AG04449 (cell line): Measurements from ENCODE around the gene PMEPA1.

ENCODE experiments used
- CTCF ChIA-PET: fragments of 350-600 bp; formaldehyde crosslinking; extraction: SDS; loops from one replicate; lab custom pipeline; 2021; ENCODE audit warnings: antibody characterized with exemption; lab: Yijun Ruan, JAX
- POLR2A ChIA-PET: fragments of 400-600, 350-600 bp; formaldehyde crosslinking; extraction: SDS; loops from one replicate; lab custom pipeline; 2020; ENCODE audit warnings: antibody characterized with exemption, inconsistent platforms; lab: Yijun Ruan, JAX
- DNase-seq: peaks from one replicate; pipeline ENCODE4 v3.0.0-alpha.2; 2010; ENCODE audit warnings: low read depth, low spot score
- H3K4me3 ChIP-seq: 2 replicates; pipeline ENCODE4 v1.5.1; 2011; ENCODE audit warnings: low read depth, mild to moderate bottlenecking, control low read depth, low read length
- TF ChIP-seq, protein P1 (sequence below): IDR thresholded peaks from one replicate; pipeline ENCODE4 v1.5.1; 2011; ENCODE audit warnings: mild to moderate bottlenecking, moderate library complexity, low read length, control low read depth, inconsistent platforms; ENCODE audit not compliant: insufficient read depth; ENCODE audit errors: missing control alignments

Gene PMEPA1

DNA sequence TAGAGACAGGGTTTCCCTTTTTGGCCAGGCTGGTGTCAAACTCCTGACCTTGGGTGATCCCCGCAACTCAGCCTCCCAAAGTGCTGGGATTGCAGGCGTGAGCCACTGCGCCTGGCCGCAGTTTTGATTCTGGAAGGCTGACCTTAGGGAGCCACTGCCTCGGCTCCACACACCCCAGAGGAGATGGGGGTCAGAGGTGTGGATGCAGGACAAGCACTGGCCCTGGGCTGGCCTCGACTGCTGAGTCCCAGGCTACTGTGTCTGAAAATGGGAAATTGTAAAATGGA, 91.1 kb downstream of the PMEPA1 start:
- POLR2A ChIA-PET = no interaction called here
- DNase-seq = no peak
- no peak overlapping the region for H3K4me3 ChIP-seq
- TF ChIP-seq, protein P1, sequence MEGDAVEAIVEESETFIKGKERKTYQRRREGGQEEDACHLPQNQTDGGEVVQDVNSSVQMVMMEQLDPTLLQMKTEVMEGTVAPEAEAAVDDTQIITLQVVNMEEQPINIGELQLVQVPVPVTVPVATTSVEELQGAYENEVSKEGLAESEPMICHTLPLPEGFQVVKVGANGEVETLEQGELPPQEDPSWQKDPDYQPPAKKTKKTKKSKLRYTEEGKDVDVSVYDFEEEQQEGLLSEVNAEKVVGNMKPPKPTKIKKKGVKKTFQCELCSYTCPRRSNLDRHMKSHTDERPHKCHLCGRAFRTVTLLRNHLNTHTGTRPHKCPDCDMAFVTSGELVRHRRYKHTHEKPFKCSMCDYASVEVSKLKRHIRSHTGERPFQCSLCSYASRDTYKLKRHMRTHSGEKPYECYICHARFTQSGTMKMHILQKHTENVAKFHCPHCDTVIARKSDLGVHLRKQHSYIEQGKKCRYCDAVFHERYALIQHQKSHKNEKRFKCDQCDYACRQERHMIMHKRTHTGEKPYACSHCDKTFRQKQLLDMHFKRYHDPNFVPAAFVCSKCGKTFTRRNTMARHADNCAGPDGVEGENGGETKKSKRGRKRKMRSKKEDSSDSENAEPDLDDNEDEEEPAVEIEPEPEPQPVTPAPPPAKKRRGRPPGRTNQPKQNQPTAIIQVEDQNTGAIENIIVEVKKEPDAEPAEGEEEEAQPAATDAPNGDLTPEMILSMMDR = no peak
- CTCF ChIA-PET = interaction anchor here (1.8 kb wide), 1 partner anchor 35 kb away, joined by 4 read pairs; no protein-coding TSS in a partner anchor

DNA sequence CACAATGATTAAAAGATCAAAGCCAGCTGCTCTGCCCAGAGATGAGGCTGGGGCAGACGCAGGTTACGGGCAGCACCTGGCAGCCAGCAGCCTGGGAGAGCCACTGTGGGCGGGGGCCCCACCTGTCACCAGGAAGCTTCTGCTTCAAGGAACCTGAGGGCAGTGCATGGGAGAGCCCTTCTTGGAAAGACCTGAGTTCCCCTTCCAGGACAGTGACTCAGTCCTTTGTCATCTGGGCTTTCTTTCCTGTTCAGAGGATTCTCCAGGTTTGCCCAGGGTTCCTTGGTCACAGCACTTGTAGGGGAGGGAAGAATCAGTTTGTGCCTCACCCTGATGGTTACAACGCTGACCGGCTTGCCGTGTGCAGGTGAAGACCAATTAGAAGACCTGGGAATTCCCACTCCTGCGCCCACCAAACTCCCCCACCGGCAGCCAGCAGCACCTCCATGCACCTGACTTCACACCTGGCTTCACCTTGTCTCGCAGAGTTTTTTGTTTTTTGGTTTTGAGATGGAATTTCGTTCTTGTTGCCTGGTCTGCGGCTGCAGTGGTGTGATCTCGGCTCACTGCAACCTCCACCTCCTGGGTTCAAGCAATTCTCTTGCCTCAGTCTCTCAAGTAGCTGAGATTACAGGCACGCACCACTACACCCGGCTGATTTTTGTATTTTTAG, 91.6 kb downstream of the PMEPA1 start:
- H3K4me3 ChIP-seq = no peak overlapping the region
- DNase-seq = no peak
- POLR2A ChIA-PET = no interaction called here
- TF ChIP-seq, protein P1 = no peak
- CTCF ChIA-PET = interaction anchor here (1.0 to 1.8 kb wide), 2 partner anchors 9 to 36 kb away, joined by 3 to 4 read pairs; no protein-coding TSS in a partner anchor

GRCh38 chr20:57617079-57617795, 92.6 kb downstream of the PMEPA1 start:
- POLR2A ChIA-PET = no interaction called here
- no peak overlapping the region for H3K4me3 ChIP-seq
- TF ChIP-seq, protein P1 = no peak
- CTCF ChIA-PET = interaction anchor here (1.0 to 1.8 kb wide), 2 partner anchors 10 to 37 kb away, joined by 3 to 4 read pairs; no protein-coding TSS in a partner anchor
- no peak for DNase-seq

GRCh38 chr20:57616143-57616951, 93.5 kb downstream of the PMEPA1 start:
- H3K4me3 ChIP-seq = no peak overlapping the region
- POLR2A ChIA-PET = no interaction called here
- DNase-seq = no peak
- CTCF ChIA-PET = interaction anchor here (0.9 to 1.0 kb wide), 2 partner anchors 18 to 20 kb away, joined by 3 to 4 read pairs; no protein-coding TSS in a partner anchor
- TF ChIP-seq, protein P1 = no peak

- ChIA-PET CTCF (interaction anchor here (0.9 to 1.8 kb wide), 2 partner anchors 17 to 594 kb away, joined by 4 to 6 read pairs; no protein-coding TSS in a partner anchor), POLR2A (no interaction called here)
- DNase-seq = no peak
- TF ChIP-seq, protein P1 = no peak
- H3K4me3 ChIP-seq = no peak overlapping the region
Observed at GRCh38 chr20:57615445-57615811, 94.4 kb downstream of the PMEPA1 start.
